SK-N-SH (cell line): ENCODE results near the gene NDUFS3. TPM values are rescaled to one million over a fixed set of nuclear protein-coding genes. Genes with fewer than 3 reads are reported as not detected.
A peak's percentile ranks its signal among the peaks of the same experiment; 100 is the strongest.

Experiments used
- CTCF ChIA-PET: fragments of 300-600, 350-600 bp; formaldehyde crosslinking; extraction: SDS; loops from one replicate; lab custom pipeline; 2021; lab: Yijun Ruan, JAX
- POLR2A ChIA-PET: fragments of 350-600 bp; sonication (Branson Sonifier 250); formaldehyde crosslinking; extraction: SDS; loops from one replicate; lab custom pipeline; 2020; ENCODE audit warnings: antibody characterized with exemption, inconsistent platforms; lab: Yijun Ruan, JAX
- DNase-seq: peaks from one replicate; pipeline ENCODE4 v3.0.0; 2012
- H2AFZ ChIP-seq: fragments of 200-600 bp; sonication (generic); 2 replicates; pipeline ENCODE4 v1.8.1; 2016; ENCODE audit warnings: antibody characterized with exemption, mild to moderate bottlenecking, low read depth
- H3F3A ChIP-seq: fragments of 200-600 bp; sonication (generic); replicated peaks from 2 replicates; pipeline ENCODE3; 2016; ENCODE audit warnings: antibody characterized with exemption, mild to moderate bottlenecking; ENCODE audit not compliant: insufficient read depth
- H3K27ac ChIP-seq, 2 experiments: fragments of 200-500 bp in 1 of 2; fragments of 200-600 bp in 1 of 2; sonication (Bioruptor generic) in 1 of 2; sonication (generic), shearing (Covaris generic) in 1 of 2; 2 replicates each; pipeline versions ENCODE4 v1.5.1 to v1.6.1; 2014 to 2016; ENCODE audit warnings: low read depth in 2 of 2, inconsistent platforms in 1 of 2, low read length in 1 of 2, mild to moderate bottlenecking in 1 of 2, mixed read lengths in 1 of 2
- H3K27me3 ChIP-seq: fragments of 200-600 bp; sonication (generic), shearing (Covaris generic); 2 replicates; pipeline ENCODE4 v1.6.1; 2016; ENCODE audit warnings: mixed run types; ENCODE audit not compliant: insufficient read depth
- H3K36me3 ChIP-seq, 2 experiments: fragments of 200-500 bp in 1 of 2; fragments of 200-600 bp in 1 of 2; sonication (Bioruptor generic) in 1 of 2; sonication (generic) in 1 of 2; replicated peaks in 1 of 2; 2 replicates each; pipeline versions ENCODE3 to v1.5.1; 2014 to 2016; ENCODE audit warnings: low read length in 1 of 2, mild to moderate bottlenecking in 1 of 2; ENCODE audit not compliant: insufficient read depth in 2 of 2, control insufficient read depth in 1 of 2
- H3K4me1 ChIP-seq, 2 experiments: fragments of 200-500 bp in 1 of 2; fragments of 200-600 bp in 1 of 2; sonication (Bioruptor generic) in 1 of 2; sonication (generic), shearing (Covaris generic) in 1 of 2; 2 replicates each; pipeline versions ENCODE4 v1.5.1 to v1.6.1; 2014 to 2016; ENCODE audit warnings: low read depth in 1 of 2, low read length in 1 of 2, mixed run types in 1 of 2; ENCODE audit not compliant: insufficient read depth in 2 of 2, control insufficient read depth in 1 of 2
- H3K4me2 ChIP-seq: fragments of 200-600 bp; sonication (generic), shearing (Covaris generic); 2 replicates; pipeline ENCODE4 v1.6.1; 2017; ENCODE audit warnings: mixed run types
- H3K4me3 ChIP-seq, 2 experiments: fragments of 200-500 bp in 1 of 2; fragments of 200-600 bp in 1 of 2; sonication (Bioruptor generic) in 1 of 2; sonication (generic), shearing (Covaris generic) in 1 of 2; 2 replicates each; pipeline versions ENCODE4 v1.5.1 to v1.8.1; 2014 to 2016; ENCODE audit warnings: low read depth in 2 of 2, inconsistent platforms in 1 of 2, low read length in 1 of 2, mild to moderate bottlenecking in 1 of 2, mixed read lengths in 1 of 2, moderate library complexity in 1 of 2
- H3K79me2 ChIP-seq: fragments of 200-600 bp; sonication (generic); 2 replicates; pipeline ENCODE4 v1.8.1; 2017; ENCODE audit warnings: mild to moderate bottlenecking; ENCODE audit not compliant: insufficient read depth
- H3K9ac ChIP-seq: fragments of 200-600 bp; sonication (generic); 2 replicates; pipeline ENCODE4 v1.6.1; 2017; ENCODE audit warnings: mixed run types
- H3K9me2 ChIP-seq: fragments of 200-600 bp; sonication (generic); 2 replicates; pipeline ENCODE4 v1.6.1; 2017; ENCODE audit warnings: mixed run types
- H3K9me3 ChIP-seq: fragments of 200-600 bp; sonication (generic); 2 replicates; pipeline ENCODE4 v1.6.1; 2017; ENCODE audit warnings: mixed run types, mild to moderate bottlenecking, moderate library complexity
- H4K20me1 ChIP-seq: fragments of 200-600 bp; sonication (generic); 2 replicates; pipeline ENCODE4 v1.6.1; 2017; ENCODE audit warnings: mild to moderate bottlenecking, mixed run types; ENCODE audit not compliant: insufficient read depth
- ELF1 ChIP-seq: IDR thresholded peaks from 2 replicates; pipeline ENCODE4 v1.4.0; 2012
- EP300 ChIP-seq, 2 experiments: IDR thresholded peaks; 2 replicates each; pipeline versions ENCODE4 v1.4.0 to v1.6.1; 2012; ENCODE audit warnings: borderline replicate concordance in 1 of 2, low read depth in 1 of 2, low read length in 1 of 2
- EZH2phosphoT487 ChIP-seq: fragments of 200-600 bp; sonication (generic); IDR thresholded peaks from 2 replicates; pipeline ENCODE4 v1.6.1; 2017; ENCODE audit warnings: low read depth, mixed run types, mild to moderate bottlenecking, antibody characterized with exemption, moderate library complexity, borderline replicate concordance
- FOSL2 ChIP-seq: IDR thresholded peaks from 2 replicates; pipeline ENCODE4 v1.4.0; 2012; ENCODE audit warnings: low read depth, mild to moderate bottlenecking, moderate library complexity, borderline replicate concordance
- FOXM1 ChIP-seq: IDR thresholded peaks from 2 replicates; pipeline ENCODE4 v1.4.0; 2012; ENCODE audit warnings: low read depth, mild to moderate bottlenecking
- JUND ChIP-seq: IDR thresholded peaks from 2 replicates; pipeline ENCODE4 v1.4.0; 2012
- MXI1 ChIP-seq: IDR thresholded peaks from 2 replicates; pipeline ENCODE4 v1.6.1; 2012; ENCODE audit warnings: mild to moderate bottlenecking, low read depth, low read length, improper control_type of control experiment
- NFIC ChIP-seq: IDR thresholded peaks from 2 replicates; pipeline ENCODE4 v1.4.0; 2012; ENCODE audit warnings: borderline replicate concordance
- NRF1 ChIP-seq: IDR thresholded peaks from 2 replicates; pipeline ENCODE4 v1.6.1; 2012; ENCODE audit warnings: low read depth, mild to moderate bottlenecking, low read length
- POLR2AphosphoS5 ChIP-seq: IDR thresholded peaks from 2 replicates; pipeline ENCODE4 v1.6.1; 2012; ENCODE audit warnings: low read depth, low read length
- RFX5 ChIP-seq: IDR thresholded peaks from 2 replicates; pipeline ENCODE4 v1.6.1; 2012; ENCODE audit warnings: mild to moderate bottlenecking, improper control_type of control experiment, low read length
- TAF1 ChIP-seq: IDR thresholded peaks from 2 replicates; pipeline ENCODE4 v1.6.1; 2012; ENCODE audit warnings: low read depth, mild to moderate bottlenecking, low read length, moderate library complexity, borderline replicate concordance
- TCF12 ChIP-seq: IDR thresholded peaks from 2 replicates; pipeline ENCODE4 v1.4.0; 2012
- TEAD4 ChIP-seq: IDR thresholded peaks from 2 replicates; pipeline ENCODE4 v1.4.0; 2012; ENCODE audit warnings: mild to moderate bottlenecking, borderline replicate concordance; ENCODE audit not compliant: insufficient read depth
- WGBS: methylation state at CpG from one replicate; pipeline ENCODE4 v1.1.6; 2017; ENCODE audit warnings: low lambda C conversion rate; 5-methylcytosine and 5-hydroxymethylcytosine counted together
- polyA plus RNA-seq, 3 experiments: library from polyadenylated mRNA; depleted of rRNA; stranded (reverse); fragments of >200 nt; gene quantifications; 2 replicates each; pipeline ENCODE4 v1.2.3, GENCODE V29; 2012
- small RNA-seq, 7 experiments: library from RNA; depleted of rRNA; stranded (forward); fragments of <200 nt; gene quantifications; one replicate each; pipeline ENCODE3, GENCODE V24; 2012
- TF ChIP-seq, protein P1 (sequence below): IDR thresholded peaks from 2 replicates; pipeline ENCODE4 v1.4.0; 2012; ENCODE audit warnings: low read depth
- TF ChIP-seq, protein P2 (sequence below): IDR thresholded peaks from 2 replicates; pipeline ENCODE4 v1.6.1; 2012; ENCODE audit warnings: mild to moderate bottlenecking, low read depth, low read length, moderate library complexity
- TF ChIP-seq, protein P3 (sequence below): IDR thresholded peaks from 2 replicates; pipeline ENCODE4 v1.4.0; 2012; ENCODE audit warnings: low read depth, borderline replicate concordance
- TF ChIP-seq, protein P4 (sequence below): fragments of 200-600 bp; sonication (generic); IDR thresholded peaks from 2 replicates; pipeline ENCODE4 v1.6.1; 2017; ENCODE audit warnings: antibody characterized with exemption, mild to moderate bottlenecking, moderate library complexity
- TF ChIP-seq, protein P5 (sequence below): fragments of 150-350 bp; IDR thresholded peaks from 2 replicates; pipeline ENCODE4 v1.6.1; 2017; ENCODE audit warnings: antibody characterized with exemption, low read length, low read depth, borderline replicate concordance

NDUFS3 gene
- polyA plus RNA-seq, 1 of the 3 experiments (the other 2 are of a cell fraction), result 150 TPM

DNA sequence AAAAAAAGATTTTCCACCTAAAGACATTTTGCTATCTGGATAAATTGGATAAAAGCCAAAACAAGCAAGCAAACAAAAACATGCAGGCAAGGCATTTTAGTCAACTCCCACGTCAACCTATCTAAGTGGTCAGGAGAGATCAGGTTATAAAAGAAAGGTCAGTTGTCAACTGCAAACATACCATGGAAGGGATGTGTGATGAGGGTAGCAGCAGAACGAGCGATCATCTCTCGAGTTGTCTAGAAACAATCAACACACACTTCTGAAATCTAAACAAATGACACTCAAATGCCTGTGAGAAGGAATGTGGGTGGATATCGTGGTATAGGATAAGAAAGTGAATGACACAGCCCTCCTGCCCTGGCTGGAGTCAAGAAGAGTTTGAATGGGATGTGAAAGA lies 52.6 kb downstream of the NDUFS3 start:
- H3K27ac ChIP-seq, result peak overlapping the region in 1 of 2 experiments; percentile 12; a peak in 2 of 4 replicates
- ChIA-PET POLR2A (no interaction called here), CTCF (interaction anchor here (1.6 kb wide), 1 partner anchor 14 kb away, joined by 5 read pairs; no protein-coding TSS in a partner anchor)
- H3K27me3 ChIP-seq, result no peaks in the 10 kb centered on the region
- WGBS, result 81% methylated on average over 5 of the region's 5 CpGs
- no peaks in the 10 kb centered on the region for H4K20me1 ChIP-seq
- H3K9me3 ChIP-seq, result no peaks in the 10 kb centered on the region
- H3K9ac ChIP-seq, result no peak overlapping the region
- no peaks in the 10 kb centered on the region for H3K4me1 ChIP-seq
- no peaks in the 10 kb centered on the region for H3K79me2 ChIP-seq
- no peak overlapping the region for H3K4me2 ChIP-seq
- peaks cover 48 to 81% of the 10 kb centered on the region in 2 experiments for H3K36me3 ChIP-seq
- H2AFZ ChIP-seq, result no peak overlapping the region
- H3K9me2 ChIP-seq, result no peaks in the 10 kb centered on the region
- no peak for DNase-seq
- TF ChIP-seq MXI1 (no peak), TAF1 (no peak), FOXM1 (no peak), POLR2AphosphoS5 (no peak), JUND (no peak), NRF1 (no peak), RFX5 (no peak), NFIC (no peak), TCF12 (no peak), TEAD4 (no peak), EZH2phosphoT487 (no peak), EP300 (IDR thresholded peaks at IDR 0.05; ENCODE audit: borderline replicate concordance in 1 of 2, low read depth in 1 of 2, low read length in 1 of 2) (no peak), ELF1 (no peak), FOSL2 (no peak)
- TF ChIP-seq, protein P1, sequence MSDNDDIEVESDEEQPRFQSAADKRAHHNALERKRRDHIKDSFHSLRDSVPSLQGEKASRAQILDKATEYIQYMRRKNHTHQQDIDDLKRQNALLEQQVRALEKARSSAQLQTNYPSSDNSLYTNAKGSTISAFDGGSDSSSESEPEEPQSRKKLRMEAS, result no peak
- TF ChIP-seq, protein P2, sequence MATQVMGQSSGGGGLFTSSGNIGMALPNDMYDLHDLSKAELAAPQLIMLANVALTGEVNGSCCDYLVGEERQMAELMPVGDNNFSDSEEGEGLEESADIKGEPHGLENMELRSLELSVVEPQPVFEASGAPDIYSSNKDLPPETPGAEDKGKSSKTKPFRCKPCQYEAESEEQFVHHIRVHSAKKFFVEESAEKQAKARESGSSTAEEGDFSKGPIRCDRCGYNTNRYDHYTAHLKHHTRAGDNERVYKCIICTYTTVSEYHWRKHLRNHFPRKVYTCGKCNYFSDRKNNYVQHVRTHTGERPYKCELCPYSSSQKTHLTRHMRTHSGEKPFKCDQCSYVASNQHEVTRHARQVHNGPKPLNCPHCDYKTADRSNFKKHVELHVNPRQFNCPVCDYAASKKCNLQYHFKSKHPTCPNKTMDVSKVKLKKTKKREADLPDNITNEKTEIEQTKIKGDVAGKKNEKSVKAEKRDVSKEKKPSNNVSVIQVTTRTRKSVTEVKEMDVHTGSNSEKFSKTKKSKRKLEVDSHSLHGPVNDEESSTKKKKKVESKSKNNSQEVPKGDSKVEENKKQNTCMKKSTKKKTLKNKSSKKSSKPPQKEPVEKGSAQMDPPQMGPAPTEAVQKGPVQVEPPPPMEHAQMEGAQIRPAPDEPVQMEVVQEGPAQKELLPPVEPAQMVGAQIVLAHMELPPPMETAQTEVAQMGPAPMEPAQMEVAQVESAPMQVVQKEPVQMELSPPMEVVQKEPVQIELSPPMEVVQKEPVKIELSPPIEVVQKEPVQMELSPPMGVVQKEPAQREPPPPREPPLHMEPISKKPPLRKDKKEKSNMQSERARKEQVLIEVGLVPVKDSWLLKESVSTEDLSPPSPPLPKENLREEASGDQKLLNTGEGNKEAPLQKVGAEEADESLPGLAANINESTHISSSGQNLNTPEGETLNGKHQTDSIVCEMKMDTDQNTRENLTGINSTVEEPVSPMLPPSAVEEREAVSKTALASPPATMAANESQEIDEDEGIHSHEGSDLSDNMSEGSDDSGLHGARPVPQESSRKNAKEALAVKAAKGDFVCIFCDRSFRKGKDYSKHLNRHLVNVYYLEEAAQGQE, result no peak
- TF ChIP-seq, protein P3, sequence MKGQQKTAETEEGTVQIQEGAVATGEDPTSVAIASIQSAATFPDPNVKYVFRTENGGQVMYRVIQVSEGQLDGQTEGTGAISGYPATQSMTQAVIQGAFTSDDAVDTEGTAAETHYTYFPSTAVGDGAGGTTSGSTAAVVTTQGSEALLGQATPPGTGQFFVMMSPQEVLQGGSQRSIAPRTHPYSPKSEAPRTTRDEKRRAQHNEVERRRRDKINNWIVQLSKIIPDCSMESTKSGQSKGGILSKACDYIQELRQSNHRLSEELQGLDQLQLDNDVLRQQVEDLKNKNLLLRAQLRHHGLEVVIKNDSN, result no peak
- TF ChIP-seq, protein P4, sequence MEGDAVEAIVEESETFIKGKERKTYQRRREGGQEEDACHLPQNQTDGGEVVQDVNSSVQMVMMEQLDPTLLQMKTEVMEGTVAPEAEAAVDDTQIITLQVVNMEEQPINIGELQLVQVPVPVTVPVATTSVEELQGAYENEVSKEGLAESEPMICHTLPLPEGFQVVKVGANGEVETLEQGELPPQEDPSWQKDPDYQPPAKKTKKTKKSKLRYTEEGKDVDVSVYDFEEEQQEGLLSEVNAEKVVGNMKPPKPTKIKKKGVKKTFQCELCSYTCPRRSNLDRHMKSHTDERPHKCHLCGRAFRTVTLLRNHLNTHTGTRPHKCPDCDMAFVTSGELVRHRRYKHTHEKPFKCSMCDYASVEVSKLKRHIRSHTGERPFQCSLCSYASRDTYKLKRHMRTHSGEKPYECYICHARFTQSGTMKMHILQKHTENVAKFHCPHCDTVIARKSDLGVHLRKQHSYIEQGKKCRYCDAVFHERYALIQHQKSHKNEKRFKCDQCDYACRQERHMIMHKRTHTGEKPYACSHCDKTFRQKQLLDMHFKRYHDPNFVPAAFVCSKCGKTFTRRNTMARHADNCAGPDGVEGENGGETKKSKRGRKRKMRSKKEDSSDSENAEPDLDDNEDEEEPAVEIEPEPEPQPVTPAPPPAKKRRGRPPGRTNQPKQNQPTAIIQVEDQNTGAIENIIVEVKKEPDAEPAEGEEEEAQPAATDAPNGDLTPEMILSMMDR, result no peak
- TF ChIP-seq, protein P5, sequence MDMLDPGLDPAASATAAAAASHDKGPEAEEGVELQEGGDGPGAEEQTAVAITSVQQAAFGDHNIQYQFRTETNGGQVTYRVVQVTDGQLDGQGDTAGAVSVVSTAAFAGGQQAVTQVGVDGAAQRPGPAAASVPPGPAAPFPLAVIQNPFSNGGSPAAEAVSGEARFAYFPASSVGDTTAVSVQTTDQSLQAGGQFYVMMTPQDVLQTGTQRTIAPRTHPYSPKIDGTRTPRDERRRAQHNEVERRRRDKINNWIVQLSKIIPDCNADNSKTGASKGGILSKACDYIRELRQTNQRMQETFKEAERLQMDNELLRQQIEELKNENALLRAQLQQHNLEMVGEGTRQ, result no peak
- H3K4me3 ChIP-seq, result no peak overlapping the region
- peaks cover 7% of the 10 kb centered on the region for H3F3A ChIP-seq

Small RNAs within 50 kb of the gene (small RNA-seq; reads per million reads assigned to genes)
- gene RN7SL652P, result 0 to 0.53 (median 0) reads per million in 7 experiments
- gene RNU5E-10P, result 0 to 0.20 (median 0) reads per million in 7 experiments

Other genes starting within 250 kb of the NDUFS3 start
- not detected in 2 replicates for gene MYBPC3, start 226.4 kb upstream of the NDUFS3 start, polyA plus RNA-seq (2012; rRNA removed)
- 0.19 TPM in 1 of 2 replicates, not detected in the other for gene SPI1, start 200.5 kb upstream of the NDUFS3 start, polyA plus RNA-seq (2012; rRNA removed)
- 65.5 and 70.7 TPM in 2 replicates for gene SLC39A13, start 170.5 kb upstream of the NDUFS3 start, polyA plus RNA-seq (2012; rRNA removed)
- gene PSMC3, start 152.6 kb upstream of the NDUFS3 start, polyA plus RNA-seq (2012; rRNA removed), result 184 and 191 TPM in 2 replicates
- 0.07 and 0.23 TPM in 2 replicates for gene RAPSN, start 129.9 kb upstream of the NDUFS3 start, polyA plus RNA-seq (2012; rRNA removed)
- gene CELF1, start 25.9 kb upstream of the NDUFS3 start, polyA plus RNA-seq (2012; rRNA removed), result 47.5 and 69.3 TPM in 2 replicates
- gene PTPMT1, start 13.5 kb upstream of the NDUFS3 start, polyA plus RNA-seq (2012; rRNA removed), result 64.4 and 69.0 TPM in 2 replicates
- gene KBTBD4, start 104 bp upstream of the NDUFS3 start, polyA plus RNA-seq (2012; rRNA removed), result 16.8 and 24.6 TPM in 2 replicates
- gene FAM180B, start 7.6 kb downstream of the NDUFS3 start, polyA plus RNA-seq (2012; rRNA removed), result not detected in 2 replicates
- 0.06 and 0.08 TPM in 2 replicates for gene C1QTNF4, start 15.3 kb downstream of the NDUFS3 start, polyA plus RNA-seq (2012; rRNA removed)
- 115 and 132 TPM in 2 replicates for gene MTCH2, start 63.5 kb downstream of the NDUFS3 start, polyA plus RNA-seq (2012; rRNA removed)
- 5.5 and 6.7 TPM in 2 replicates for gene AGBL2, start 136.3 kb downstream of the NDUFS3 start, polyA plus RNA-seq (2012; rRNA removed)
- gene FNBP4, start 188.3 kb downstream of the NDUFS3 start, polyA plus RNA-seq (2012; rRNA removed), result 53.9 and 83.3 TPM in 2 replicates